NCI-H1417 treated with DMSO at 0.1 percent for 48 hours (cell line): Measurements from ENCODE around the gene TPD52L2.

Experiments used
- DNase-seq: peaks from one replicate; lab custom pipeline; 2025; lab: John Stamatoyannopoulos, UW

Gene TPD52L2

DNA sequence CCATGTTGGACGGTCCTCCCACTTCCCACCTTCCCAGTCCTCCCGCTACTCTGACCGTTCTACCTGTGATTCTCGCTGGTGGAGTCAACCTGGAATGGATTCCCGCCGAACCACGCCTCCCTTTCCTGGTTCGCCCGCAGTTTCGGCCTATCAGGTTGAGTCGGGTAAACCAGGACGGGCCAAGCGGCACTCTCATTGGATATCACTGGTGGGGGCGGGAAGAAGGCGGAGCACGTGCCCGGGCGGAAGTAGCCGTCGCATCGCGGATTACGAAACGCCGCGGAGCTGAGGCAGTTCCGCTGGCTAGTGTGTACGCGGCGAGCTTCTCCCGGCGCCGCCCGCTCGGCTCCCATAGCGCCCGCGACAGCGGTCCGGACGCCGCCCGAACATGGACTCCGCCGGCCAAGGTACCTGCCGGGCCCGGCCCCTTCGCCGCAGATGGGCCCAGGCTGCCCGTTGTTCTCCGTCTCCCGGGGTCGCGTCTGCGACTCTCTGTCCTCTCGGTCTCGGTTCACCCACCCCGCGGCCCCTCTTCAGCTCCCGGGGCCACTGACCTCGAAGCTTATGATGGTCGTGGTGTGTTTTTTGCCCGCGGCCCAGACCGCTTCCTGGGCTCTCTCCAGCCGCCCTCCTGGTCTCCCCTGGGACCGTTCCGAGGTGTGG, at the start of gene TPD52L2:
TSS of gene TPD52L2 (plus strand) at position 293 of the 663 bp plus-strand sequence. CDS start at position 389, 96 bp downstream.
- peak; percentile 98 for DNase-seq

DNA sequence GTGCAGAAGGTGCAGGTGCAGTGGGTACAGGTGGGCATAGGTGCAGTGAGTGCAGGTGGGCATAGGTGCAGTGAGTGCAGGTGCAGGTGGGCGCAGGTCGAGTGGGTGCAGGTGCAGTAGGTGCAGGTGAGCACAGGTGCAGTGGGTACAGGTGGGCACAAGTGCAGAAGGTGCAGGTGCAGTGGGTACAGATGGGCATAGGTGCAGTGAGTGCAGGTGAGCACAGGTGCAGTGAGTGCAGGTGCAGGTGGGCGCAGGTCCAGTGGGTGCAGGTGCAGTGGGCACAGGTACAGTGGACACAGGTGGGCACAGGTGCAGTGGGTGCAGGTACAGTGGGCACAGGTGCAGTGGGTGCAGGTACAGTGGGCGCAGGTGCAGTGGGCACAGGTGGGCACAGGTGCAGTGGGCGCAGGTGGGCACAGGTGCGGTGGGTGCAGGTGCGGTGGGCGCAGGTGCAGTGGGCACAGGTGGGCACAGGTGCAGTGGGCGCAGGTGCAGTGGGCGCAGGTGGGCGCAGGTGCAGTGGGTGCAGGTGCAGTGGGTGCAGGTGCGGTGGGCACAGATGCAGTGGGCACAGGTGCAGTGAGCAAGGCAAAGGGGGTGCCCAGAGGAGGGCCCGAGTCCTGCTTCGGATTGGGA, 49.3 kb upstream of the TPD52L2 start:
- DNase-seq: no peak

DNA sequence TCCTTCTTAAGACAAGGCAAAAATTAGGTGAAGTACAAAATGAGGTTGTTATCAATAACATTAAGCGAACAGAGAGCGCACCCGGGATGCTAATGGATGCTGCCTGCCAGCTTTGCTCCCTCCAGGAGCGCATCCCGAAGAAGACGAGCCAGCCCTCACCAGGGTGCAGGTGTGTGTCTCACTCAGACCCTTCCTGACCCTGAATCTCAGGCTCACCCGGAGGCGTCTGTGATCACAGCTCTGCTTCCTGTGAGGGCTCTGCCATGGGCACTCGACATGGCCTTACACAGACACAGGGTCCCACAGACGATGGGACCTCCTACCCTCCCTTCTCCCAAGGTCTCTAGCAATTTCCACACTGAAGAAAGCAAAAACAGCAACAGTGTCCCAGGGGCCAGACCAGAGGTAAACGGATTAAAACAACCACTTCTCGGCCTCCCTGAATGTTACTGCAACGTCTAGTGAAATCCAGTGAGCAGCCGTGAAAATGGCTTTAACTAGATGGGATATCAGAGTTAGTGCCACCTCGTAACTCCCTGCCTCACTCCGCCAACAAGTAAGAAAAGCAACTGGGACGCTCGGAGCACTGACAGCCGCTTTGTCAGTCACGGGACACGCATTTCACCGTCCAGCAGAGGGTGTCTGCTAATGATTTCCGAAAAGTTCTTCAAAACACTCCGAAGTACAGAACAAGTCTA, 45.7 kb upstream of the TPD52L2 start:
- DNase-seq: no peak

DNA sequence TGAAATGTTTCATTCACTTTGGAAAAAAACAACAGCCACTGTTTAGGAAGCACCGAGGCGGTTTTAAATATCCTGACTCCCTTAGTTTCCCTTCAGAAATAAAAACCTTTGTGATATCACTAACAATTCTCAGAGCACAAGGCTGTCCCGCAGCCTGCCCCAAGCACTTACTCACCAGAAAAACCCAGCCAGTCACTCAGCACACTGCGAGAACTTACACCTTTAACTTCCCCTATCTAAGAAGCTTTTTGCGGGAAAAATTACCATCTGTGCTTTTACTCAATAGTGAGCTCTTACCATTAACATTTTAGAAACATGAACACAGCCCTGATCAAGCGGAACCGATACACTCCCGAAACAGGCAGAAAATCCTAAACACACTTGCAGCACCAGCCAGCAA, 43.3 kb upstream of the TPD52L2 start:
- no peak for DNase-seq

DNA sequence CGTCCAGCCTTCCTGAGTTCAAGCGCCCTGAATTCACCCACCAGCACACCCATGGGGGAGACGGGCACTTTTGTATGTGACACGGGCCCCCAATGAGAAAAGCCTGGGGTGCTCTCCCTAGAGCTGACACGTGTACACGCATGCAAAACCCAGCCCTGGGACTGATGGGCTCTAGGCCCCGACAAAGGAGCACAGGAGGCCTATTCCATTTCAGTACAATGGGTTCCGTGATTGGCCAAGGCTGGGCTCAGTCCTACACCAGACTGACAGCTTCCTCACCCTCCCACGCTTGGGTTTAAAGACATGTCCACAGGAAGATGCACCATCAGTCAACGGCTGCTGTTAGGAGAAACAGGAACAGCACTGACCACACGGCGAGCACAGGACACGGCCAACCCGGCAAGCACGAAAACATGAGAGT, 42.8 kb upstream of the TPD52L2 start:
- DNase-seq: no peak

DNA sequence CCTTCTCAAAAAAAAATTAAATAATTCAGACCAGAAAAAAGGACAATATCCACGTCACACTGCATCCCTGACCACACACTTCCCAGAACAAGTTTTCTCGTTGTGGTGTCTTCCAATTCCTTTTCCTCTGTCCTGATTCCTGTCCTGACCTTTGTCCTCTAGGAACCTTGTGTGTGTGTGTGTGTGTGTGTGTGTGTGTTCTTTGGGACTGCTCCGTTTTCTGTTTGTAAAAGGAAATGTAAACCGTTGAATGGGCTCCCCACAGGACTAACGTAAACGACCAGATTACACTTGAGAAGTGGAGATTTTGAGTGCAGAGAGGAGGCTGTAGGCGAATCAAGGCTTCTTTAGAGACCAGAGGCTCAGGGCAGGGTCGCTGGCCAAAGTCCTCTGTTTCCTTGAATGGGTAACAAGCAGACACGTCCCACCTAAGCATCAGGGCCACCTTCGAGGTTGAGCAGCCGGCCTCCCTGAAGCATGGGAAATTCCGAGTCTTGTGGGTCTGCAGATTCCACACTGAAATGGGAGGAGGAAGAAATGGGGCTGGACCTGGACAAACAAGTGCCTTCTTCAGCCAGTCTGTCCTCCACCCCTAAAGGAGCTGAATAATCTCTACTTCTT, 41.3 kb upstream of the TPD52L2 start:
- no peak for DNase-seq

DNA sequence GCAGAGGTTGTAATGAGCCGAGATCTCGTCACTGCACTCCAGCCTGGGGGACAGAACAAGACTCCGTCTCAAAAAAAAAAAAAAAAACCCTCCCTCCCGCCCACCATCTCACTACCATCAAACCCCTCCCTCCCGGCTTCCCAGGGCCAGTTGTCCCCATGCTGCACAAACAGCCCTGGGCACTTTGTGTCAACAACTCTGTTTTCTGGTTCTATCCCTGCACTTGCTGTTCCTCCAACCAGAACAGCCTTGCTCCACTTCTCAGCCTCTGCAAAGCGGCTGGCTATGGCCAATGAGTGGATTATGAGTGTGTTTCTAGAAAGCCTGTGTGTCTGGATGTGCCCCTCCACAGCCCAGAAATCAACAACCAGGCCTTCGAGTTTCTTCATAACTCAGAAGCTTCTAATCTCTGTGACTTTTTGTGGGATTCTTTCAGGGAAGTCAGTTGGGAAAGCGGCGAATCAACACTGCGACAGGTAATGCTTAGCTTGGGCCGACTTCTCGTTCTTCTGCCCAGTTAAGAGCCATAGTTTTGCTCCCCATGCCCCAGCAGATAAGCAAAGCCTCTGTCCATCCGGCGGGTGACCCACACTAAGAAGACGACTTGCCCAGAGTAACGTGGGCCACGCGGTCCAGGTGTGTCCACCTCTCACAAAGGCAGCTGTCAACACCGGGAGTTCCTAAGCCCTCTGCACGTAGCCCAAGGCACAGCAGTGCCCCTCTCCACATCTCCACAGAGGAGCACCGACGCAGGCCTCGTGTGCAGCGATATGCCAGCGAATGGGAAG, 39.5 kb upstream of the TPD52L2 start:
- no peak for DNase-seq

DNA sequence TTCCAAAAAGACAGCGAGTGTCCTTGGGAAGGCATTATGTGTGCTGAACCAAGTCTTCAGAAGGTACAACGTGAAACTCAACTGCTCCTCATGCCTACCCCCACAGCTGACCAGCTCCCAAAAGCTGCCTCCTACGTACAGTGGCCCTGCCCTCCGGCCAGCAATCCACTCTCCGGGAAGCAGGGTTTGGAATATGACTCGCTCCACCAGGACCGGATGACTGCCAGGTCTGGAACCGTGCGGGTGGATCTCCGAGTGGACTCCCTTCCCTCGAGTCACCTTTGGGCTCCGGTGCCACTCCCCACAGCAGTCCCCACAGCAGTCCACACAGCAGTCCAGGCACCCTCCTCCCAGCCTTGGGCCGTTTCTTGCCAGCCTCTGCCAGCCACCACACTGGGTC, 38.3 kb upstream of the TPD52L2 start:
- no peak for DNase-seq

DNA sequence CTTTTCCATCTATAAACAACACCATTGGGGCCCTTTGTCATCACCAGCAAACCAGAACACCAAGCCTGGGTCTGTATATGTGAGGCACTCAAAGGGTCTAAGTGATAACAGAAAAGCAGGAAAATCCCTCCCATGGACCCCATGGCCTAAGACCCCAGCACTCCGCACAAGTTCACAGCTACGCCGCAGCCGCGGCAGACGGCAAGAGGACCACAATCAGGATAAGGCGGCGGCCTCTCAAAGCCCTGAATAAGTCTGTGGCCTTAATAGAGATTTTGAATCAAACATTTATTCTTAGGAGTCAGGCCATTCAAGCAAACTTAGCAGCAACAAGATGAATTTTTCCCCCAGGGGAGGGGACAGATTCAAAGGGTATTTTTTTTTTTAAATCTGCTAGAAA, 36.9 kb upstream of the TPD52L2 start:
- DNase-seq: no peak

DNA sequence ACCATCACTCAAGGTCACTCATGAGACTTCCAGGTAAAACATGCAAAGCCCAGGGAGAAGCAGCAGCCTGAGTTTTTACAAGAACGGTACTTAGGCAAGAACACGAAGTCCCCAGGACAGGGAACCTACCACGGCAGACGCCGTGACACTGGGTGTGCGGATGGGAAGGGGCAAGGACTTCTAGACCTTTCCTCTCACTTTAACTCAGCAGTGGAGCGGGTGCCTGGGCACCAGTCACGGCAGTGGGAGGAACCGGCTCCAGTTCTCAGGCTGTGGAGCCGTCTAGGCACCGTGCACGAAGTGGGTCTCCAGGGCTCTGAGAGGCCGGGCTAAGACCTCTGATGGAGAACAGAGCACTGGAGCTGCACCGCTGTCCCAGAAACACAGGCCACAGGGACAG, 36.5 kb upstream of the TPD52L2 start:
- DNase-seq: no peak

DNA sequence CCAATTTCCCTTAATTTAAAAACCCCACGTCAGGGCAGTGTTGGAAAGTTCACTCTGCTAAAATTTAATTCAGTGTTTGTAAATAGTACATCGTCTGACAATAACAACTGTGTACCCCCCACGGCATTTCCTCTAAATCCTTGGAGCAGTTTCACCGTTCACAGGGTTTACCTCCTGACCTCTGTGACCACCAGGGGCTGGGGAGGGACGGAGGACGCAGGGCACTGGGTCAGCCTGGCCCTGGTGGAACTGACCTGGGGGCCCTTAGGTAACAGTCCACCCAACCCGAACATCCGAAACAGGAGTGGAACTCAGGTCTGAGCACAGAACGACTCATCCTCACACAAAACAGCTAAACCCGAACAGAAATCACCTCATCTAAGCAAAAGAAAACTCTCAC, 36.1 kb upstream of the TPD52L2 start:
- no peak for DNase-seq

DNA sequence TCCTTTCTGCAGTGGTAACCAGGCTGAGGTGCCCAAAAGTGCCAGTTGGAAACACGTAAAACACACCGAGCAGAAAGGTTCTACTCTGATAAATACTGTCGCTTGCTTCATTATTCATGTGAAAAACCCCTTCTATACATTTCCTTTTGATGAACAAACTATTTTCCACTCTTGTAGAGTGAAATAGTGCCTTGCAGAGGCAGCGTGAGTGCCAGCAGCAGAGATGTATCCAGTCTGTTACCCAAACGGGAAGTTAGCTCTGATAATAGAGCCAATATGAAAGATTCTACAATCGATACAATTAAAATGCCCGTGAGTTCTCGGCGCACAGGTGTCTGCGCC, 35.5 kb upstream of the TPD52L2 start:
- no peak for DNase-seq

DNA sequence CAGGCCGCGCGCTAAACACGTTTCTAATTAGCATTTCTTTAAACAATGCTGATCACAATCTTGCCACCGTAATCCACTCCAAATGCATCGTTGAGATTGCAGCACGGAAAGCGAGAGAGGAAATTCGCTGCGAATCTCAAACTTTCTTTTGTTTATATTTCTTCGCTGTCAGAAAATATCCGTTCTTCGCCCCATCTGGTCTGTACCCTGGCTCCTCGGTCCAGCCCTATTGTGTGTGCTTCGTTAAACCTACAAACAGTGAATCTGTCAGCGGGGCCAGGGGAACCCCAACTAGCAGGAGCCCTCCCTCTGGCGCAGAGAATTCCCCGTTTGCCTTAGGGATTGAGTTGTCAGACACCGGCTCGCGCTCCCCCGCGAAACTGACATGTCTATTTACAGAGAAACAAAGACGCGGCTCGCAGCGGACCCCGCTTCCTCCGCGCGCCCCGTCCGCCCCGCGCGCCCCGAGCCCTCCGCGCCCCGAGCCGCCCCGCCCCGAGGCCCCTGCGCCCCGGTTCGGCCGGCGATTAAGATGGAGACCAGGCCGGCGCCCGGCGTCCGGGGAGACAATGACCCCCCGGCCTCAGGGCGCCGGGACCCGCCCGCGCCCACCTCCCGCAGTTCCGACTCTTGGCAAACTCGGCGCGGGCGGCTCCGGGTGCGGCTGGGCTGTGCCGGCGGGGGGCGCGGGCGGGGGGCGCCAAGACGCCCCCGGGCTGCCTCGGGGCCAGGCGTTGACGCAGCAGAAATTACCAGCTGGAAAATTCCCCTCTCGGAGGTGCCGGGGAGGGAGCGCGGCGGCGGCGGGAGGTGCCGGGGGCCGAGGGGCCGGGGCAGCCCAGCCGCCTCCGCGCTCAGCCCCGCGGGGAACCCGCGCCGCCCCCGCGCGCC, 34.9 kb upstream of the TPD52L2 start:
- DNase-seq: peak; percentile 6

DNA sequence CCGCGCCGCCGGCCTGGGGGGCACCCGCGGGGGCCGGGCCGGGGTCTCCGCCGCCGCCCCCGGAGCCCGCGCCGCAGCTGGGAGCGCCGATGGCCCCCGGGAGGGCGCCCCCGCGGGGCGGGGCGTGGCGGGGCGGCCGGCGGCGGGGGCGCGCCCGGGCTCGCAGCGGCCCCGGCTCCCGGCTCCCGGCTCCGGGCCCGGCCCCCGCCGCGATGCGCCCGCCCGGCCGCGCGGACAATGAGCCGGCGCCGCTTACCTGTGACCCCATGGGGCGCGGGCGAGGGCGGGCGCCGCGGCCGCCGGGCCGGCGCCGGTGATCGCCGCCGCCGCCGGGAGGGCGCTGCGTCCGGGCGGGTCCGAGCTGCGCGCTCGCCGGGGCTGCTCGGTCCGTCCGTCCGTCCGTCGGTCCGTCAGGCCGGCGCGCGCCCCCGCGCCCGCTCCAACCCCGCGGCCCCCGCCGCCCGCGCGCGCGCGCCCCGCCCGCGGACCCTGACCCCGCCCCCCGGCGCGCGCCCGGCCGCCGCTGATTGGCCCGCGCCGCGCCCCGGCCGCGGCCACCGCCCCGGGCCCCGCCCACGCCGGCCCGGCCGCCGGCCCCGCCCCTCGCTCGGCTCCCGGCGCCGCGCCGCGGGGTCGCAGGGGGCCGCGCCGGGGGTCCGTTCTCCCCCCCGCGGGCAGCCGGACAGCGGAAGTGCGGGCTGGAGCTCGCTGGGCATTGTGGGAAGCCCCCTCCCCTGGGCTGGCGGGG, 34.1 kb upstream of the TPD52L2 start, which contains the start of gene ZBTB46:
TSS of gene ZBTB46 (minus strand) at position 424 of the 748 bp plus-strand sequence. CDS start 40,507 bp downstream, outside the sequence.
- no peak for DNase-seq

DNA sequence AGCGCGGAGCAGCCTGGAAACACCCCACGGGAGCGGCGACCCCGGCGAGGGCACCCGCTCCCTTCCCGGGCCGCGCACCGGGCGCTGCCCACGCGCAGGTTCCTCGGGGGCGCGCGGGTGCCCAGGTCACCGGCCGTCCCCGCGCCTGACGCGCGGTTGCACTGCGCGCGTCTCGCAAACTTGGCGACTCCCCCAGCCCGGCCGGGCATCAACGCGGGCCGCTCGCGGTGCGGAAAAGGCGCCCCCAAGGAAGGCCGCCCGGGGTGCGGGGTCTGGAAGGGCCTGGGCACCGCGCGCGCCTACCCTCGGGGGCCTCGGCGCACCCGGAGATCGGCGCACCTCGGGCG, 33.5 kb upstream of the TPD52L2 start:
- no peak for DNase-seq

DNA sequence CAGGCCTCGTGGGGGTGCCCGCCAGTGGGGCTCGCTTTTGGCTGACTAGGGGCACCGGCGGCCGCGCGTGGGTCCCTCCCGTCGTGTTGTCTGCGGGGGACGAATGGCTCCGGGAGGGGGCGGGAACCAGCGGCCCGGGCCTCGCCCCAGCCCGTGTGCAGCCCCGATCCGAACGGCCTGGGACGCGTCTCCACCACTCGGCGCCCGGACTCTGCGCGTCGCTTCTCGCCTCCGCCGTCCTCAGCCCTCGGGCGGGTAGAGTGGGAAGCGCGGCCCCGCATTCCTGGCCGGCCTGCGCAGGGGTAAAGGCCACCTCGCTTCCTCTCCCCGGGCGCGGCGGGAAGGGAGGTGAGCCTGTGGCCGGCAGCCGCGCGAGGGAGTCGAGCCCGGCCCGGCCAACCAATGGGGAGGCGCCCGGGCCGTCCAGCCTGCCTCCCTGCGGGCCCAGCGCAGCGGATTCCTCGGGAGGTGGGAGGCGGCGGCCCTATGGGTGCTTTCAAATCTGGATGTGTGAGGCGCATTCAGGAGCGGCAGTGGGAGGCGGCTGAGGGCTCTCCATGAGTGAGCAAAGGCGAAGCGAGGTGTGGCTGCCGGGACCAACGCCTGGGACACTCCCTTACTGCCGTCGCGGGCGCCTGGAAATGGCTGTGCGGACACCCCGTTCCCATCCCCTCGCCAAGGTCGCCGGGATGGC, 32.9 kb upstream of the TPD52L2 start:
- no peak for DNase-seq

DNA sequence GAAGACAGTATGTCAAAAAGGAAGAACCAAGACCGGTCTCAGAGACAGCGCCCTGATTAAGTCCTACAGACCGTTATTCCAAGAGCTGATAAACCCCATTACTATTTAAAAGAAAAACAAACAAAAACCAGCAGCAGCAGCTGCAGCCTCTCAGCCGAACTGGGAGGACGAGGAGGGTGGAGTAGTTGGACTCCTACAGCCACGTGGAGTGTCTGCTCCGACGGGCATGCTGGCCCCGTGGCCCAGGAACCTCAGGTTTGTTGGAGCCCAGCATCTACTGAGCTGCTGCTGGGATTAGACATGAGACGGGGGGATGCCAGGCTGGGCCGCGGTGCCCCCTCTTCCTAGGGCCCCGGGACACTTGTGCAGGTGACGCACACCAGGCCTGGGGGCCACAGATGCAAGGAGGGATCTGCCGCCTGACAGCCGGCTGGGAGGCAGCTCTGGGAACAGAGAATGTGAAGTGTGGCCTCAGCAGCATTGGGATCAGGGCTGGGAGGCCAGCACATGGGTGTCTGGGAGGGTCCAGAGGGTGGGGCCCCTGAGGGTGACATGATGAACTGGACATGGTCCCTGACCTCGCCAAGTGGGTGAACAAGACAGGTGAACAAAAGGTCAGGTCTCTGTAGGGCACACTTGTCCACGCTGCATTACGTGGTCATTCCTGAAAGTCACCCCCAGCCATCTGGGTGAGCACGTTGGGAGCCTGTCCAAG, 31.1 kb upstream of the TPD52L2 start:
- no peak for DNase-seq

DNA sequence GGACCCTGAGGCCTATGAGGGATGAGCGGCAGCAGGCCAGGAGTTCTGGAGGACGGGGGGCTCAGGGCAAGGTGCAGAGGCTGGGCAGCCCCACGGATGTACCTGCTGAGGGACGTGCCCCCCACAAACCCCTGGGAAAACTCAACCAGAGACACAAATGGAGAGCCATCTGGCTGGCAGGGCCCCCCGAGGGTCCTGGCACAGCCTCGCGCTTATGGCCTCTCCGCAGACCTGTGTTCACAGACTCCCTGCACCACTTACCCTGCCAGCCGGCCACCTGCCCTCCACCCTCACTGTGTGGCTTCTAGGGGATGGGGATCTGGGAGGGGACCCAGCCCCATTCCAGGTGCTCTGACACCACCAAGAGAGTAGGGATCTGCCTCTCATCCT, 30.6 kb upstream of the TPD52L2 start:
- DNase-seq: no peak
